Liver (tissue), 9 donors: ENCODE measurements around the gene NAPSA. TPM values are rescaled to one million over a fixed set of nuclear protein-coding genes. Genes with fewer than 3 reads are reported as not detected.
A peak's percentile ranks its signal among the peaks of the same experiment; 100 is the strongest.

ENCODE experiments used
- DNase-seq: peaks from one replicate; pipeline ENCODE4 v3.0.0-alpha.2; 2017; ENCODE audit warnings: low spot score
- H3K27ac ChIP-seq, 2 donors: one replicate each; pipeline ENCODE4 v1.7.0; 2013; ENCODE audit warnings: inconsistent platforms in 2 of 2, low read length in 2 of 2, control low read depth in 1 of 2, low read depth in 1 of 2, mild to moderate bottlenecking in 1 of 2
- H3K27me3 ChIP-seq, 4 donors: one replicate each; pipeline versions ENCODE4 v1.6.1 to v1.7.0; 2013; ENCODE audit warnings: low read length in 3 of 4, inconsistent platforms in 1 of 4, mild to moderate bottlenecking in 1 of 4, moderate library complexity in 1 of 4; ENCODE audit not compliant: control insufficient read depth in 4 of 4, insufficient read depth in 4 of 4
- H3K36me3 ChIP-seq, 4 donors: one replicate each; pipeline versions ENCODE4 v1.6.1 to v1.7.0; 2013; ENCODE audit warnings: low read length in 3 of 4, mild to moderate bottlenecking in 3 of 4, low read depth in 1 of 4, moderate library complexity in 1 of 4; ENCODE audit not compliant: control insufficient read depth in 4 of 4, insufficient read depth in 3 of 4
- H3K4me1 ChIP-seq, 4 donors: one replicate each; pipeline versions ENCODE4 v1.6.1 to v1.7.0; 2013; ENCODE audit warnings: low read length in 3 of 4, mild to moderate bottlenecking in 3 of 4, moderate library complexity in 1 of 4; ENCODE audit not compliant: control insufficient read depth in 4 of 4, insufficient read depth in 4 of 4
- H3K4me3 ChIP-seq, 3 donors: one replicate each; pipeline versions ENCODE4 v1.6.1 to v1.7.0; 2013; ENCODE audit warnings: low read length in 3 of 3, control low read depth in 1 of 3, low read depth in 1 of 3, mild to moderate bottlenecking in 1 of 3
- H3K9ac ChIP-seq, 2 donors: one replicate each; pipeline ENCODE4 v1.7.0; 2013; ENCODE audit warnings: low read length in 2 of 2, mild to moderate bottlenecking in 2 of 2, moderate library complexity in 2 of 2, control low read depth in 1 of 2, low read depth in 1 of 2
- H3K9me3 ChIP-seq, 4 donors: one replicate each; pipeline versions ENCODE4 v1.6.1 to v1.7.0; 2013; ENCODE audit warnings: low read length in 3 of 4; ENCODE audit not compliant: control insufficient read depth in 4 of 4
- EGR1 ChIP-seq, 2 donors: IDR thresholded peaks; 2 replicates each; pipeline ENCODE4 v1.6.1; 2016 to 2018; ENCODE audit warnings: antibody characterized with exemption in 2 of 2, low read depth in 2 of 2
- FOXA1 ChIP-seq: IDR thresholded peaks from 2 replicates; pipeline ENCODE4 v1.6.1; 2016; ENCODE audit warnings: antibody characterized with exemption
- FOXA2 ChIP-seq: IDR thresholded peaks from 2 replicates; pipeline ENCODE4 v1.6.1; 2016; ENCODE audit warnings: antibody characterized with exemption
- GABPA ChIP-seq, 2 donors: IDR thresholded peaks in 1 of 2; conservative IDR thresholded peaks in 1 of 2; 2 replicates each; pipeline ENCODE4 v1.6.1; 2016; ENCODE audit warnings: antibody characterized with exemption in 2 of 2, mild to moderate bottlenecking in 1 of 2, moderate library complexity in 1 of 2
- HNF4A ChIP-seq, 2 donors: conservative IDR thresholded peaks; 2 replicates each; pipeline ENCODE4 v1.6.1; 2016; ENCODE audit warnings: antibody characterized with exemption in 2 of 2, mild to moderate bottlenecking in 2 of 2
- HNF4G ChIP-seq: IDR thresholded peaks from 2 replicates; pipeline ENCODE4 v1.6.1; 2016; ENCODE audit warnings: antibody characterized with exemption
- JUND ChIP-seq, 2 donors: IDR thresholded peaks; 2 replicates each; pipeline ENCODE4 v1.6.1; 2016; ENCODE audit warnings: antibody characterized with exemption in 2 of 2
- NR2F2 ChIP-seq: IDR thresholded peaks from 2 replicates; pipeline ENCODE4 v1.6.1; 2016; ENCODE audit warnings: antibody characterized with exemption
- RAD21 ChIP-seq, 2 donors: IDR thresholded peaks; 2 replicates each; pipeline ENCODE4 v1.6.1; 2016; ENCODE audit warnings: antibody characterized with exemption in 2 of 2, mild to moderate bottlenecking in 2 of 2
- RXRA ChIP-seq, 2 donors: IDR thresholded peaks; 2 replicates each; pipeline ENCODE4 v1.6.1; 2017 to 2018; ENCODE audit warnings: antibody characterized with exemption in 2 of 2, mild to moderate bottlenecking in 1 of 2
- SP1 ChIP-seq: IDR thresholded peaks from 2 replicates; pipeline ENCODE4 v1.6.1; 2018; ENCODE audit warnings: antibody characterized with exemption, mild to moderate bottlenecking
- TAF1 ChIP-seq: conservative IDR thresholded peaks from 2 replicates; pipeline ENCODE4 v1.6.1; 2016; ENCODE audit warnings: antibody characterized with exemption, mild to moderate bottlenecking
- YY1 ChIP-seq: IDR thresholded peaks from 2 replicates; pipeline ENCODE4 v1.6.1; 2016; ENCODE audit warnings: antibody characterized with exemption, mild to moderate bottlenecking
- ZBTB33 ChIP-seq: IDR thresholded peaks from 2 replicates; pipeline ENCODE4 v1.6.1; 2016; ENCODE audit warnings: antibody characterized with exemption
- WGBS: extraction: QIAGEN DNeasy Blood & Tissue Kit; methylation state at CpG from one replicate; pipeline ENCODE4 v1.1.7; 2013; 5-methylcytosine and 5-hydroxymethylcytosine counted together
- polyA plus RNA-seq, 2 donors: library from polyadenylated mRNA; stranded (reverse) in 1 of 2; unstranded in 1 of 2; fragments of 200-250 nt in 1 of 2; fragments of >200 nt in 1 of 2; fragmentation: Nextera tagmentation in 1 of 2; extraction: Ambion mirVana in 1 of 2; gene quantifications; one replicate each; pipeline versions ENCODE4 v1.2.1 to v1.2.3, GENCODE V29; 2013 to 2015
- total RNA-seq, 2 donors: library from RNA; depleted of rRNA; stranded (reverse); fragments of >200 nt; gene quantifications; one replicate each; pipeline ENCODE4 v1.2.3, GENCODE V29; 2014
- TF ChIP-seq, protein P1 (sequence below): fragments of 150-350 bp; IDR thresholded peaks from 2 replicates; pipeline ENCODE4 v1.5.1; 2017; ENCODE audit warnings: improper control_type of control experiment, low read depth, low read length; ENCODE audit not compliant: missing input control
- TF ChIP-seq, protein P2 (sequence below): IDR thresholded peaks from 2 replicates; pipeline ENCODE4 v1.6.1; 2016; ENCODE audit warnings: antibody characterized with exemption
- TF ChIP-seq, protein P3 (sequence below): IDR thresholded peaks from 2 replicates; pipeline ENCODE4 v1.6.1; 2016; ENCODE audit warnings: antibody characterized with exemption
- TF ChIP-seq, protein P4 (sequence below): IDR thresholded peaks from 2 replicates; pipeline ENCODE4 v1.6.1; 2016; ENCODE audit warnings: antibody characterized with exemption, mild to moderate bottlenecking
- donor health status: healthy.
- donor health status: healthy.
- donor health status: healthy.
- donor health status: healthy.
- donor health status: healthy.

NAPSA gene
- total and polyA plus RNA-seq, 4 donors = 0.28 to 0.74 (median 0.54) TPM

DNA sequence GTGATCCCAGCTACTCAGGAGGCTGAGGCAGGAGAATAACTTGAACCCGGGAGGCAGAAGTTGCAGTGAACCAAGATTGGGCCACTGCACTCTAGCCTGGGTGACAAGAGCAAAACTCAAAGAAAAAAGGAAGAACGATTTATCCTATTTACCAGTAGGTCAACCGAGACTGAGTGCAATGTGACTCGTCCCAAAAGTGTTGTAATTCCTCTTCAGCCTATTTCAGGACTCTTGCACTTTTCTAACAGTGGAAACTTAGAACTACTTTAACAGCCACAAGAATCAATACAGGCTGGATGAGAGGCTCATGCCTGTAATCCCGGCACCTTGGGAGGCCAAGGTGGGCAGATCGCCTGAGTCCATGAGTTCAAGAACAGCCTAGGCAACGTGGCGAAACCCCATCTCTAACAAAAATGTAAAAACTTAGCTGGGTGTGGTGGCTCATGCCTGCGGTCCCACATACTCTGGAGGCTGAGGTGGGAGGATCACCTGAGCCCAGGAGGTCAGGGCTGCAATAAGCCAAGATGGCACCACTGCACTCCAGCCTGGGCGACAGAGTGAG is 6.6 kb upstream of the NAPSA start:
- H3K36me3 ChIP-seq = no peaks in the 10 kb centered on the region
- 84% methylated on average over 10 of the region's 10 CpGs for WGBS
- no peak overlapping the region for H3K9ac ChIP-seq
- no peak overlapping the region for H3K4me3 ChIP-seq
- H3K9me3 ChIP-seq = no peaks in the 10 kb centered on the region
- H3K27me3 ChIP-seq = no peaks in the 10 kb centered on the region
- no peak for DNase-seq
- TF ChIP-seq SP1 (no peak), FOXA1 (no peak), ZBTB33 (no peak)
- peaks cover 0 to 13% (median 6%) of the 10 kb centered on the region in 4 donors for H3K4me1 ChIP-seq
- no peak overlapping the region for H3K27ac ChIP-seq

DNA sequence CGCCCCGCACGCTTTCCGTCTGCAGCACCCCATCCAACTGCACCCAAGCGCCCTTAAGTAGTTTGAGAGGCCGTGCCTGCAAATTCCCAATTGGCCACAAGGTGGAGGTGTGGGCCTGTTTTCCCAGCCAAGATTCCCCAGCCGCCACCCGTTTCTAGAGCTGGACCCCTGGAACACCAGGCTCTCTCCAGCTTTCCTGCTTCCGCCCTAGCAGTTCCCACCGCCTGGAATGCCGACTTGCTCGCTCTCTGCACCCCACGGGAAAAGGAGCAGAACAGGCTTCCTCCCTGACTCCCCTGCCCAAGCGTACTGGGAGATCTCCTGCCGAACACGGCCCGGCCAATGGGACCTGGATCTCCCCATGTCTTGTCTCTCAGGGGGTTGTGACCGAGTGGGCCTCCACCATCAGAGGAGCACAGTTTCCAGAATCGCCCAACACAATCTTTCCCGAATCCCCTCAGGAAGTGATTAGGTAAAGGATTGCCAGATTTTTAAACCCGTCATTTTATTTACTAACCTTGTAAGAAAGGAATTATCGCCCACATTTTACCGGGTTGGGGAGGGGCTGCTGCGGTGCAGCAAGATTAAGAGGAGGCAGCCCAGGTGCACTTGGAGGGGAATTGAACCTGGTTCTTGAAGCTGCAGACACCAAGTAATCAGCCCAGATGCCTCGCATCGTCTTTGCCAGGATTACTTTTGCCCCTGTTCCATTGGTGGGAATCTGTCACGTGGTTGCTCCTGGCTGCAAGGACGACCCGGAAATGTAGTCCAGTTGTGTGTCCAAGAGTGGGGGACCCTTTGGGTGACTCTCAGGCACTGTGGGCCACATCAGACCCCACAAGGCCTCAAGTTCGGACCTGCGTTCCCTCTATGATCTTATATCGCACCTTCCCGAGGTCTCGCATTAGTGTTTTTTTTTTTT is 3.5 kb upstream of the NAPSA start:
- Histone ChIP-seq H3K4me1 (peaks cover 0 to 13% (median 5%) of the 10 kb centered on the region in 4 donors), H3K36me3 (no peaks in the 10 kb centered on the region), H3K9me3 (no peaks in the 10 kb centered on the region), H3K27me3 (no peaks in the 10 kb centered on the region), H3K27ac (peak overlapping the region; percentile 62), H3K4me3 (peak overlapping the region; percentile 56 to 82 (median 76)), H3K9ac (peak overlapping the region; percentile 70 to 73)
- 9% methylated on average over 34 of the region's 34 CpGs for WGBS
- TF ChIP-seq, protein P1, sequence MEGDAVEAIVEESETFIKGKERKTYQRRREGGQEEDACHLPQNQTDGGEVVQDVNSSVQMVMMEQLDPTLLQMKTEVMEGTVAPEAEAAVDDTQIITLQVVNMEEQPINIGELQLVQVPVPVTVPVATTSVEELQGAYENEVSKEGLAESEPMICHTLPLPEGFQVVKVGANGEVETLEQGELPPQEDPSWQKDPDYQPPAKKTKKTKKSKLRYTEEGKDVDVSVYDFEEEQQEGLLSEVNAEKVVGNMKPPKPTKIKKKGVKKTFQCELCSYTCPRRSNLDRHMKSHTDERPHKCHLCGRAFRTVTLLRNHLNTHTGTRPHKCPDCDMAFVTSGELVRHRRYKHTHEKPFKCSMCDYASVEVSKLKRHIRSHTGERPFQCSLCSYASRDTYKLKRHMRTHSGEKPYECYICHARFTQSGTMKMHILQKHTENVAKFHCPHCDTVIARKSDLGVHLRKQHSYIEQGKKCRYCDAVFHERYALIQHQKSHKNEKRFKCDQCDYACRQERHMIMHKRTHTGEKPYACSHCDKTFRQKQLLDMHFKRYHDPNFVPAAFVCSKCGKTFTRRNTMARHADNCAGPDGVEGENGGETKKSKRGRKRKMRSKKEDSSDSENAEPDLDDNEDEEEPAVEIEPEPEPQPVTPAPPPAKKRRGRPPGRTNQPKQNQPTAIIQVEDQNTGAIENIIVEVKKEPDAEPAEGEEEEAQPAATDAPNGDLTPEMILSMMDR = peak; percentile 86
- no peak for TF ChIP-seq HNF4G
- TF ChIP-seq FOXA1 = no peak
- TF ChIP-seq GABPA (IDR thresholded peaks at IDR 0.05 in 1 of 2, conservative IDR thresholded peaks at IDR 0.05 in 1 of 2) = peak in 1 of 2 donors; percentile 27
- no peak for TF ChIP-seq ZBTB33
- no peak for TF ChIP-seq JUND (IDR thresholded peaks at IDR 0.05)
- TF ChIP-seq, protein P2, sequence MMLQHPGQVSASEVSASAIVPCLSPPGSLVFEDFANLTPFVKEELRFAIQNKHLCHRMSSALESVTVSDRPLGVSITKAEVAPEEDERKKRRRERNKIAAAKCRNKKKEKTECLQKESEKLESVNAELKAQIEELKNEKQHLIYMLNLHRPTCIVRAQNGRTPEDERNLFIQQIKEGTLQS = no peak
- TF ChIP-seq NR2F2 = no peak
- no peak for TF ChIP-seq FOXA2
- TF ChIP-seq EGR1 (IDR thresholded peaks at IDR 0.05; ENCODE audit: low read depth in 2 of 2) = no peak
- TF ChIP-seq, protein P3, sequence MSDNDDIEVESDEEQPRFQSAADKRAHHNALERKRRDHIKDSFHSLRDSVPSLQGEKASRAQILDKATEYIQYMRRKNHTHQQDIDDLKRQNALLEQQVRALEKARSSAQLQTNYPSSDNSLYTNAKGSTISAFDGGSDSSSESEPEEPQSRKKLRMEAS = no peak
- no peak for TF ChIP-seq RXRA (IDR thresholded peaks at IDR 0.05)
- TF ChIP-seq, protein P4, sequence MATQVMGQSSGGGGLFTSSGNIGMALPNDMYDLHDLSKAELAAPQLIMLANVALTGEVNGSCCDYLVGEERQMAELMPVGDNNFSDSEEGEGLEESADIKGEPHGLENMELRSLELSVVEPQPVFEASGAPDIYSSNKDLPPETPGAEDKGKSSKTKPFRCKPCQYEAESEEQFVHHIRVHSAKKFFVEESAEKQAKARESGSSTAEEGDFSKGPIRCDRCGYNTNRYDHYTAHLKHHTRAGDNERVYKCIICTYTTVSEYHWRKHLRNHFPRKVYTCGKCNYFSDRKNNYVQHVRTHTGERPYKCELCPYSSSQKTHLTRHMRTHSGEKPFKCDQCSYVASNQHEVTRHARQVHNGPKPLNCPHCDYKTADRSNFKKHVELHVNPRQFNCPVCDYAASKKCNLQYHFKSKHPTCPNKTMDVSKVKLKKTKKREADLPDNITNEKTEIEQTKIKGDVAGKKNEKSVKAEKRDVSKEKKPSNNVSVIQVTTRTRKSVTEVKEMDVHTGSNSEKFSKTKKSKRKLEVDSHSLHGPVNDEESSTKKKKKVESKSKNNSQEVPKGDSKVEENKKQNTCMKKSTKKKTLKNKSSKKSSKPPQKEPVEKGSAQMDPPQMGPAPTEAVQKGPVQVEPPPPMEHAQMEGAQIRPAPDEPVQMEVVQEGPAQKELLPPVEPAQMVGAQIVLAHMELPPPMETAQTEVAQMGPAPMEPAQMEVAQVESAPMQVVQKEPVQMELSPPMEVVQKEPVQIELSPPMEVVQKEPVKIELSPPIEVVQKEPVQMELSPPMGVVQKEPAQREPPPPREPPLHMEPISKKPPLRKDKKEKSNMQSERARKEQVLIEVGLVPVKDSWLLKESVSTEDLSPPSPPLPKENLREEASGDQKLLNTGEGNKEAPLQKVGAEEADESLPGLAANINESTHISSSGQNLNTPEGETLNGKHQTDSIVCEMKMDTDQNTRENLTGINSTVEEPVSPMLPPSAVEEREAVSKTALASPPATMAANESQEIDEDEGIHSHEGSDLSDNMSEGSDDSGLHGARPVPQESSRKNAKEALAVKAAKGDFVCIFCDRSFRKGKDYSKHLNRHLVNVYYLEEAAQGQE = peak; percentile 31
- no peak for TF ChIP-seq HNF4A (conservative IDR thresholded peaks at IDR 0.05)
- TF ChIP-seq TAF1 = peak; percentile 24
- TF ChIP-seq SP1 = no peak
- peak; percentile 83 to 90 for TF ChIP-seq RAD21 (IDR thresholded peaks at IDR 0.05)
- TF ChIP-seq YY1 = peak; percentile 40
- DNase-seq = peak; percentile 88
